Cardiac septum (tissue), 1 donor: ENCODE measurements around the gene HOXA3. TPM values are rescaled to one million over a fixed set of nuclear protein-coding genes. Genes with fewer than 3 reads are reported as not detected.

Source experiments
- DNase-seq: peaks from one replicate; pipeline ENCODE4 v3.0.0-alpha.2; 2020; ENCODE audit warnings: low spot score
- intact Hi-C: fragments of 100-400 bp; cut with DNase I; formaldehyde crosslinking; loops from one replicate; pipeline ENCODE4 v1.14.0; 2022
- total RNA-seq: library from RNA; stranded (reverse); fragmentation: NEBNext Ultra II Directional; extraction: Animal tissue kit (Norgen Biotek cat#: 25700); gene quantifications from one replicate; pipeline ENCODE4 v1.2.1, GENCODE V29; 2021
- donor health status: DM: no; HTN: no; CAD: no.

Gene HOXA3
- total RNA-seq, 1 donor from 2014 or later: 0.40 TPM

GRCh38 chr7:27124902-27125689, 27.3 kb downstream of the HOXA3 start:
- intact Hi-C loops: no loop called here
- DNase-seq: no peak

GRCh38 chr7:27124096-27124901, 28.1 kb downstream of the HOXA3 start:
- intact Hi-C loops: no loop called here
- DNase-seq: peak; percentile 35

DNA sequence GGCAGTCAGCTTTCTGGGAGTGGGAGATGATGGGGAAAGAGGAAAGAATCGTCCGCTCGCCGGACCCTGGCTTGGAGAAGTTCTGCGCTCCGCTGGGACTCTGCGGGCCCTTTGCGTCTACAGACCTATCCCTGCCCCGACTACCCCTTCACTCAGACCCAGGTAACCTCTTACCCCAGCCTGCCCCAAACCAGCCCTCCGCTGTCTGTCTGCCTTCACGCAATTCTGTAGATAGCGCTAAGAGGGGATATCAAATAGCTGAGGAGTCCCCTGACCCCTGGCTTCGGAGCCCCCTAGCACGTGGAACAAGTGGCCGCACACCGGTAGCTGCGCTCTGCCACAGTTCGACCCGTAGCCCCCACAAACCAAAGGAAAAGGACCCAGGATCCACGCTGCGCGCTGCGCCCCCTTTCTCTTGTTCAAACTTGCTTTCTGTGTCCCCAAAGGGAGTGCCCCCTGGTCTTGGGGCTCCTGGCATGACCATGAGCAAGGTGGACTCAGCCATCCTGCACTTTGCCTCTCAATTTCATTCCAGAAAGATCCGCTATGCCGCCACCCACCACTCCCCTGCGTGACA, 28.8 kb downstream of the HOXA3 start:
- intact Hi-C loops: no loop called here
- peak; percentile 67 for DNase-seq

DNA sequence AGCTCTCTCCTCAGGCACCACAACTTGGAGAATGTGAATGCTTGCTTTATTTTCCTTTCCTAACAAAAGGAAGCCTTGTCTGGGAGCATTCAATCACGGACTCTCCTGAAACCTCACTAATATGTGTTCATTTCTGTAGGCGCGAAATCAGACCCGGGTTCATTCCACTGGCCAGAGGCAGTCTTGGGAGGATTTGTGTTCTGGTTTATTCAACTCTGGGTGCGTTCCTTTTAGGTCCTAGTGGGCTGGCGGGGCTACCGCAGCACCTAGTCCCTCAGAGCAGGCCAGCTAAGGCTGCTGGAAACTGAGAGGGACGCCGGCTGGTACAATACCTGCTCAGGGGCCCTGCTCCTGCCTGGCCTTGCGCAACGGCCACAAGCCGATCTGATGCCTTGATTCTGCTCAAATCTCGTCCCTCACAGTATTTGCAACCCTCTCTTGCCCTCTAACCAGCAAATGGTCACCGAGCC, 29.3 kb downstream of the HOXA3 start:
- intact Hi-C loops: no loop called here
- no peak for DNase-seq

GRCh38 chr7:27122077-27122910, 30.1 kb downstream of the HOXA3 start:
- DNase-seq: peak; percentile 75
- intact Hi-C loops: no loop called here

- DNase-seq: no peak
- intact Hi-C loops: no loop called here
Observed at GRCh38 chr7:27121684-27122076, 30.7 kb downstream of the HOXA3 start.

DNA sequence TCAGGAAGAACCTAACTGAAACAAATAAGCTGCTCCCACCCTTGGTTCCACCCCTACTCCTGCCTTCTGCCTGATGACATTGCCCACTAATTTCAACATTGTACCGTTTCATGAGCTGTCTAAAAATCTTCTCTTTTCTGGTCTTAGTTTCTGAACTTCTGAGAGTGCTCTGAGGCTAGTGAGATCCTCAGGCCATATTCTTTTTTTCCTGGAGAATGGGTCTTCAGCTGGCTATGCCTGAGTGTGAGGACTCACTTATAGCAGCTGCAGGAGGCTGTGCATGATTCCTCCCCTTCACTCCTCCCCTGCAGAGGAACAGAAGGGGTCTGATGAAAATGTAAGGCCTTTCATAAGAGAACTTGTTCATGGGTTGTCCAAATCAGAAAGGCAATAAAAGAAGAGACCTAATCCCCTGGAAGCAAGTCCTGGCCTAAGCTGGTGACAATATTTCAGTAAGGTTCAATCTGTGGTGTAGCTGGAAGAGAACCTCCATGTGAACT, 32.9 kb downstream of the HOXA3 start:
- DNase-seq: no peak
- intact Hi-C loops: no loop called here

- intact Hi-C loops: no loop called here
- peak; percentile 33 for DNase-seq
Observed at GRCh38 chr7:27118580-27118979, 33.8 kb downstream of the HOXA3 start.

DNA sequence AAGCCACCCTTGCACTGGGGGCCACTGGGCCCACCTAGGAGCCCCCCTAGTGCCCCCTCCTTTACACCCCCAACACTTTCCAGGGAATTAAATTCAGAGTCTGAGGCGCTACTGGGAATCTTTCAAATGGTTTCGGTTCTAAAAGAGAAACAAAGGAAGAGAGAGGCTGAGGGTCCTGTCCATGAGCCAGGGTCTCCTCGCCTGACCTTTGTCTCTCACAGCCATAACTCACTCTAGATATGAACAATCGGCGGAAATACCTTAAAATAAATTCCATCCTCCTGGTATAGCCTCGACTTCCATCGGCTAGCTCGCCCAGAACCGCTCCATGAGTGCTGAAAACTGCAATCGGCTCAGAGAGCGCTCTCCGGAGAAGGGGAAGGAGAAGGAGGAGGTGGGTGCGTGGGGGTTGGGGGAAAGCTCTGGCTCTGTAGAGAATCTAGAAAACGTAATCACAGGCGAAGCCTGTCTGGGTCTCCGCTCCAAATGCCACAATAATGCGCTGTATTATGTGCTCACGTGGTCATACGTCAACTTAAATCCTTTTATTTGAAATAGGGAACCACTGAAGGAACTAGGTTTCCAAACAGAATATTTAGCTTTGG, 34.4 kb downstream of the HOXA3 start:
- intact Hi-C loops: no loop called here
- peak; percentile 66 for DNase-seq

DNA sequence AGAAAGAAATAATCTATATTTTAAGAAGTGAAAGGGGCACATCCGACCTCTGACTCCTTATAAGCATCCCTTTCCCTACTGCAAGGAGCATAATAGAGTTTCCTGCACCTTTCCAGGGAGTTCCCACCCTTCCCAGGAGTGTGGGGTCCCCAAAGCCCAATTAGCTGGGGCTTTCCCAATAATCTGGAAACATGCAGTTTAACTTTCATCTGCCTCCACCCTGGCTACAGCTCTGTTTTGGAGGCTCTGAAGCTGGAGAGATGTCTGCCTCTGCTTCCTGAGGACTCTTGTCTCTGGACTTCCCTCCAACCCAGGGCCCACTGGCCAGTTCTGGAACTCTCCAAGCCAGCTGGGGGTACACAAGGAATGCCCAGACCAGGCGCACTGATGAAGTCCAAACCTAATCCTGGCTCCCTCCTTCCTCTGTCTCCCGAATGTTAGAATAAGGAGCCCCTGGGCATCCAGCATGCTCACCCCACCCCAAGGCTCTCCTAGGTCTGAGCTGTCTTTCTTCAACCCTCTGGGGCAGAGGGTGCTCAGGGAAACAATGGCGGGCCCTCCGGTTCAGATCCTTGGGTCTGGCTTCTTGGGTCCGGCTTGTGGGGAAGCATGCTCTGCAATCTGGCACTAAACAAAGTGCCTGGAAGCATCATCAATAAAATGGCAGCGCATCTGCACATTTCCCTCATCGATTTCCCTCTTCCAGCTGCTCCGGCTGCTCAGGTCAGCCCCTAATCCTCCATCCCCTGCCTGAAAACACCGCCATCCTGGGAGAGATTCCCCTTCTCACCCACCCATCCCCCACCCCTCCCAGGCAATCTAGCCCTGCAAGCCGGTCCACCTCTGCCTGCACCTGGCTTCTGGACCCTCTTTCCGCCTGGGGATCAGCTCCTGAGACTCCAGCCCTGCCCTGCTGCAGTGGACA, 35.2 kb downstream of the HOXA3 start:
- DNase-seq: peak; percentile 36
- intact Hi-C loops: no loop called here

DNA sequence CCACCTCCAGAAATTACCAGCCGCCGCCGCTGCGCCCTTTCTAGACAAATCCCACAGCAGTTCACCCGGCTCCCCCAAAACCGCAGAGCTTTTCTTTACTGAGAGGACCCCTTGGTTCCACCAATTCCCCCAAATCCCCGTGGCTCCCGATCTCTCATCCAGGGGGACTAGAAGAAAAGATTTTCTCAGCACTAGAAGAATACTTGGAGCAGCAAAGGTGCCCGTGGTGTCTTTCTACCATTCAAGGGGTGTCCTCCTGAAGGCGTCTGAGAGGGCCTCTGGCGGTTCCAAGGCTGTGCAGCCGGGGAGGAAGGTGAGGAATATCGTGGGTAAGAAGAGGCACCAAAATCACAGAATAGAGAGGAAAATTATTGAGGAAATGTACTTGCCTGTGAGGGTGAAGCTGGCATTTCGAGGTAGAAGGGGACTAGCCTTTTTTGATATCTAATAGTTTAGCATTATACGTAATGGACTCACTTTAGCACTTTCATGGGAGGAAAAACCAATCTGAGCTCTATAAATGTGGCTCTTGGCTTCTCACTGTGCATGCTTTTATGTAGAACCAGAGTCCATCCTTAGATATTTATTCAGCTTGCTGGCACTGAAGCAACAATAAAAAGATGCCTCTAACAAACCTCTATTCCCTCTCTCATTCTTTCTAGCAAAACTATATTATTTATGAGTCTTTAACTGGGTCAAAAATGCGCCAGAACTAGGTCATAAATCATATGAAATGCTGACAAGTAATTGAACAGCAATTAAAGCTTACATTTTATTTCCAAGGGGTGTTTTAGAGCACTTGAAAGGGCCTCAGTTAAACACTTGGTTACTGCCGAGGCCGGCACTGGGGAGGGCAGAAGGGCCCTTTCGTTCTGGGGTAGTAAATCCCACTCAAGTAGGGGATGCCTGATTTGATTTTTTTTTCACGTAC, 36.1 kb downstream of the HOXA3 start:
- intact Hi-C loops: no loop called here
- DNase-seq: no peak

GRCh38 chr7:27115221-27116026, 37.0 kb downstream of the HOXA3 start:
- intact Hi-C loops: no loop called here

DNA sequence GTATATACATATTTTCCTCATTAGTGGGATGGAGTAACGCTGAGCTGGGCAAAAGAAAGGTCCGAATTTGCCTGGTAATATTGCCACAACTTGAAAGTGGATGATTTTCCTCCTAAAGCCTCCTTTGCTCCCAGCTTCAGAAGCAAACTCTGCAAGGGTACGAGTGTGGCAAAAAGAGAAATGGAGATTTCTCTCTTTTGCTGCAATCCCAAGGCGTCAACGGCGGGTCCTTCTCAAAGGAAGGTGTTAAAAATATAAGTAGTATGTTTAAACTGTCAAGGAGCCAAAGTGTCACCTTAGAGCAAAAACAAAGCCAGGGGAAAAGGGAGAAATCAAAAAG, 37.5 kb downstream of the HOXA3 start:
- intact Hi-C loops: no loop called here
- no peak for DNase-seq

More at GRCh38 chr7:27115221-27116026, 37.0 kb downstream of the HOXA3 start:
- no peak for DNase-seq

GRCh38 chr7:27113991-27114769, 38.2 kb downstream of the HOXA3 start:
- intact Hi-C loops: no loop called here
- DNase-seq: no peak
